ENCODE results near the gene LMOD1. TPM values are rescaled to one million over a fixed set of nuclear protein-coding genes. Genes with fewer than 3 reads are reported as not detected.

Gene LMOD1
- total and polyA plus RNA-seq, 2 donors (not counting 3 experiments of a cell fraction or from before 2014, with no cell fraction given), result 0.19 to 0.33 TPM

- H3K9me3 ChIP-seq (replicated peaks; ENCODE audit: control insufficient read depth, insufficient read depth, low read length), result no peaks in the 10 kb centered on the region
- intact Hi-C loops (cut with micrococcal nuclease), result no loop called here
- H3K4me1 ChIP-seq (ENCODE audit: control insufficient read depth, extremely low read depth, insufficient read depth, low read length), result peaks cover 12% of the 10 kb centered on the region
- no peak overlapping the region for H2AFZ ChIP-seq (ENCODE audit: low read depth, low read length)
- H3K9ac ChIP-seq (replicated peaks; ENCODE audit: extremely low read depth, insufficient read depth, low read length), result no peak overlapping the region
- H4K20me1 ChIP-seq (replicated peaks; ENCODE audit: control insufficient read depth, extremely low read depth, insufficient read depth, low read length), result no peaks in the 10 kb centered on the region
- TF ChIP-seq EZH2 (IDR thresholded peaks at IDR 0.05; ENCODE audit: borderline replicate concordance, low read depth, low read length, severe bottlenecking) (no peak), MAX (IDR thresholded peaks at IDR 0.05; ENCODE audit: insufficient read depth, insufficient read length) (no peak), JUN (IDR thresholded peaks at IDR 0.05; ENCODE audit: borderline replicate concordance, insufficient read depth, insufficient read length, low read depth) (no peak), CTCF (IDR thresholded peaks at IDR 0.05; ENCODE audit: extremely low read depth in 1 of 2, insufficient read depth in 1 of 2, low read depth in 1 of 2, low read length in 2 of 2) (no peak), FOS (IDR thresholded peaks at IDR 0.05; ENCODE audit: borderline replicate concordance, insufficient read depth, low read length) (no peak), GATA2 (IDR thresholded peaks at IDR 0.05; ENCODE audit: insufficient read depth, insufficient read length, low read depth, low read length) (no peak), POLR2AphosphoS5 (IDR thresholded peaks at IDR 0.05; ENCODE audit: insufficient read depth, low read depth, low read length) (no peak)
- POLR2A ChIA-PET, result no interaction called here
- H3K79me2 ChIP-seq (ENCODE audit: control insufficient read depth, insufficient read depth, low read length), result no peaks in the 10 kb centered on the region
- H3K36me3 ChIP-seq (ENCODE audit: control insufficient read depth in 2 of 2, extremely low read depth in 1 of 2, insufficient read depth in 2 of 2, low read length in 2 of 2), result no peaks in the 10 kb centered on the region
- no TSS peak for BruUV-seq (replicated peaks)
- no peak overlapping the region for H3K27ac ChIP-seq (ENCODE audit: insufficient read depth, low read depth, low read length)
- H3K4me3 ChIP-seq (replicated peaks in 1 of 3; ENCODE audit: insufficient read depth in 1 of 3, low read depth in 1 of 3, low read length in 3 of 3), result no peak overlapping the region
- H3K4me2 ChIP-seq (ENCODE audit: insufficient read depth, low read length), result no peak overlapping the region
- no peaks in the 10 kb centered on the region for H3K9me1 ChIP-seq (replicated peaks; ENCODE audit: control insufficient read depth, extremely low read depth, insufficient read depth, low read length)
- dilution Hi-C loops (cut with MboI; ENCODE audit: extremely low pct_ligation_motif_present, low sequenced_read_pairs), result no loop called here
- no peak for FAIRE-seq
- CTCF ChIA-PET, result interaction anchor here (0.9 to 2.6 kb wide), 3 partner anchors 8 to 14 kb away, joined by 3 to 18 read pairs (median 14); no protein-coding TSS in a partner anchor
- no peak for DNase-seq (ENCODE audit: low read depth, low spot score)
- no peaks in the 10 kb centered on the region for H3K27me3 ChIP-seq (ENCODE audit: control insufficient read depth in 2 of 2, insufficient read depth in 2 of 2, low read length in 2 of 2)
Measured at GRCh38 chr1:201885531-201886075, 60.7 kb downstream of the LMOD1 start.

Data from endothelial cell of umbilical vein (primary cell).